Loucy (cell line): Measurements from ENCODE around the gene ITGA11.

ENCODE experiments used
- H2AFZ ChIP-seq: fragments of 200-600 bp; sonication (generic); 2 replicates; pipeline ENCODE4 v1.6.0; 2016; ENCODE audit warnings: antibody characterized with exemption, mild to moderate bottlenecking, low read length, moderate library complexity
- H3F3A ChIP-seq: fragments of 200-600 bp; 2 replicates; pipeline ENCODE4 v1.6.0; 2016; ENCODE audit warnings: antibody characterized with exemption, low read depth, mild to moderate bottlenecking
- H3K27me3 ChIP-seq: fragments of 200-600 bp; sonication (generic); 2 replicates; pipeline ENCODE4 v1.6.1; 2014; ENCODE audit warnings: low read length, mild to moderate bottlenecking; ENCODE audit not compliant: insufficient read depth, poor library complexity, severe bottlenecking
- H3K36me3 ChIP-seq: fragments of 200-600 bp; sonication (generic); 2 replicates; pipeline ENCODE4 v1.6.1; 2016; ENCODE audit warnings: low read length; ENCODE audit not compliant: insufficient read depth
- H3K4me1 ChIP-seq: fragments of 200-600 bp; sonication (generic); 2 replicates; pipeline ENCODE4 v1.5.1; 2014; ENCODE audit warnings: low read length, mild to moderate bottlenecking; ENCODE audit not compliant: insufficient read depth, poor library complexity, severe bottlenecking
- H3K4me2 ChIP-seq: fragments of 200-600 bp; sonication (generic); 2 replicates; pipeline ENCODE4 v1.6.0; 2014; ENCODE audit warnings: antibody characterized with exemption, low read length, low read depth, mild to moderate bottlenecking; ENCODE audit not compliant: poor library complexity, severe bottlenecking
- H3K4me3 ChIP-seq: fragments of 200-600 bp; sonication (generic); 2 replicates; pipeline ENCODE4 v1.5.1; 2014; ENCODE audit warnings: low read length, mild to moderate bottlenecking, mixed read lengths; ENCODE audit not compliant: poor library complexity, severe bottlenecking
- H3K79me2 ChIP-seq: fragments of 200-600 bp; sonication (generic); 2 replicates; pipeline ENCODE4 v1.6.1; 2014; ENCODE audit warnings: low read length; ENCODE audit not compliant: insufficient read depth
- H3K9ac ChIP-seq: fragments of 200-600 bp; sonication (generic); 2 replicates; pipeline ENCODE4 v1.6.0; 2014; ENCODE audit warnings: mild to moderate bottlenecking, low read depth, low read length, moderate library complexity; ENCODE audit not compliant: poor library complexity, severe bottlenecking
- H3K9me2 ChIP-seq: fragments of 200-600 bp; sonication (generic); replicated peaks from 2 replicates; pipeline ENCODE4 v1.6.1; 2016; ENCODE audit warnings: low read depth, low read length, mixed read lengths
- H3K9me3 ChIP-seq: fragments of 200-600 bp; sonication (generic); 2 replicates; pipeline ENCODE4 v1.6.1; 2014; ENCODE audit warnings: mild to moderate bottlenecking, antibody characterized with exemption, low read length, low read depth; ENCODE audit not compliant: insufficient read depth
- H4K20me1 ChIP-seq: fragments of 200-600 bp; sonication (generic); 2 replicates; pipeline ENCODE4 v1.6.0; 2014; ENCODE audit warnings: antibody characterized with exemption, low read length, mild to moderate bottlenecking; ENCODE audit not compliant: insufficient read depth, poor library complexity, severe bottlenecking
- EZH2phosphoT487 ChIP-seq: fragments of 200-600 bp; IDR thresholded peaks from 2 replicates; pipeline ENCODE4 v1.6.1; 2018; ENCODE audit warnings: antibody characterized with exemption, mild to moderate bottlenecking, moderate library complexity, borderline replicate concordance
- TF ChIP-seq, protein P1 (sequence below): fragments of 200-600 bp; sonication (generic); conservative IDR thresholded peaks from 2 replicates; pipeline ENCODE4 v1.5.1; 2014; ENCODE audit warnings: mild to moderate bottlenecking, antibody characterized with exemption, low read length

The ITGA11 gene

DNA sequence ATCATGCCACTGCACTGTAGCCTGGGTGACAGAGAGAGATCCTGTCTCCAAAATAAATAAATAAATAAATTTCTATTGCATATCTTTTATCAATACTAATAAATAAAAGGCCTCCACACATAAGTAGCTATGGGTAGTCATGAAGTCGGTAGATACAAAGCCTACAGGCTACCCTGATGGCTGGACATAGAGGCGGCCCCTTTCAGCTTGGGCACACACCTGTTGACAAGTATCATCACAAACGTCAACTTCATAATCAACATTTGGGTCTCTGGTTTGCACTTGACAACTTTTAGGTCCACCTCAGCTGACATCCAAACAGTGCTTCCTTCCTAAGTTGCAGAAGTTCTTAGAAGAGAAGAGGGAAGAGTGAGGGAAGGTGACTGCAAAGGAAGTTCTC is 53.4 kb downstream of the ITGA11 start:
- peak overlapping the region; percentile 69 for H3K4me3 ChIP-seq
- peak overlapping the region; percentile 71 for H3K9ac ChIP-seq
- no peaks in the 10 kb centered on the region; the same call in 1 of the 2 replicates for H3K9me3 ChIP-seq
- H3K36me3 ChIP-seq = no peaks in the 10 kb centered on the region
- H3F3A ChIP-seq = peaks cover 11% of the 10 kb centered on the region
- no peaks in the 10 kb centered on the region for H4K20me1 ChIP-seq
- H3K4me2 ChIP-seq = peak overlapping the region; percentile 92
- no peaks in the 10 kb centered on the region for H3K9me2 ChIP-seq
- no peaks in the 10 kb centered on the region for H3K27me3 ChIP-seq
- H3K79me2 ChIP-seq = no peaks in the 10 kb centered on the region
- TF ChIP-seq, protein P1, sequence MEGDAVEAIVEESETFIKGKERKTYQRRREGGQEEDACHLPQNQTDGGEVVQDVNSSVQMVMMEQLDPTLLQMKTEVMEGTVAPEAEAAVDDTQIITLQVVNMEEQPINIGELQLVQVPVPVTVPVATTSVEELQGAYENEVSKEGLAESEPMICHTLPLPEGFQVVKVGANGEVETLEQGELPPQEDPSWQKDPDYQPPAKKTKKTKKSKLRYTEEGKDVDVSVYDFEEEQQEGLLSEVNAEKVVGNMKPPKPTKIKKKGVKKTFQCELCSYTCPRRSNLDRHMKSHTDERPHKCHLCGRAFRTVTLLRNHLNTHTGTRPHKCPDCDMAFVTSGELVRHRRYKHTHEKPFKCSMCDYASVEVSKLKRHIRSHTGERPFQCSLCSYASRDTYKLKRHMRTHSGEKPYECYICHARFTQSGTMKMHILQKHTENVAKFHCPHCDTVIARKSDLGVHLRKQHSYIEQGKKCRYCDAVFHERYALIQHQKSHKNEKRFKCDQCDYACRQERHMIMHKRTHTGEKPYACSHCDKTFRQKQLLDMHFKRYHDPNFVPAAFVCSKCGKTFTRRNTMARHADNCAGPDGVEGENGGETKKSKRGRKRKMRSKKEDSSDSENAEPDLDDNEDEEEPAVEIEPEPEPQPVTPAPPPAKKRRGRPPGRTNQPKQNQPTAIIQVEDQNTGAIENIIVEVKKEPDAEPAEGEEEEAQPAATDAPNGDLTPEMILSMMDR = no peak
- TF ChIP-seq EZH2phosphoT487 = no peak
- H3K4me1 ChIP-seq = peaks cover 31% of the 10 kb centered on the region
- H2AFZ ChIP-seq = no peak overlapping the region

DNA sequence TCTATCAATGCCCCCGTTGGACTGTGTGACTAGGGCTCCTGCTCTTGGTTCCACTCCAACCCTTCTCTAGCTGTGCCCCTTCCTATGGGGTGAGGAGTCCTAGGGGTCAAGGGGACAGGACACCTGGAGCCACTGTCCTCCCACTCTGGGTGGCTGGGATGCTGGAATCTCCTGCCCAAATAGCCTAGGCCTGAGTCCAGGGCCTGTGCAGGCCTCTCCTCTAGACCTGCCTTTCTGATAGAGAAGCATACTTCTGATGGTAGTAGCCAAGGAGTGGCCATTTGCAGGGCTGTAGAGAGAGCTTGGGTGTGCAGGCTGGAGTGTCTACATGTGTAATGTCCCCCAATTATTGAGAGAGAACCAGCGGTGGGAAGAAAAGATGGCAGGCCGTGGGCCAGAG is 54.2 kb downstream of the ITGA11 start:
- Histone ChIP-seq H3K9me2 (no peaks in the 10 kb centered on the region), H3F3A (peaks cover 11% of the 10 kb centered on the region), H3K4me1 (peaks cover 31% of the 10 kb centered on the region), H3K4me3 (no peak overlapping the region), H3K9me3 (no peaks in the 10 kb centered on the region; the same call in 1 of the 2 replicates), H3K9ac (no peak overlapping the region), H3K4me2 (no peak overlapping the region), H3K79me2 (no peaks in the 10 kb centered on the region), H2AFZ (0 out of 2 replicates have a peak overlapping the region, but pooled peaks have one; percentile 9), H4K20me1 (no peaks in the 10 kb centered on the region), H3K27me3 (no peaks in the 10 kb centered on the region), H3K36me3 (no peaks in the 10 kb centered on the region)
- no peak for TF ChIP-seq EZH2phosphoT487
- TF ChIP-seq, protein P1 = no peak

DNA sequence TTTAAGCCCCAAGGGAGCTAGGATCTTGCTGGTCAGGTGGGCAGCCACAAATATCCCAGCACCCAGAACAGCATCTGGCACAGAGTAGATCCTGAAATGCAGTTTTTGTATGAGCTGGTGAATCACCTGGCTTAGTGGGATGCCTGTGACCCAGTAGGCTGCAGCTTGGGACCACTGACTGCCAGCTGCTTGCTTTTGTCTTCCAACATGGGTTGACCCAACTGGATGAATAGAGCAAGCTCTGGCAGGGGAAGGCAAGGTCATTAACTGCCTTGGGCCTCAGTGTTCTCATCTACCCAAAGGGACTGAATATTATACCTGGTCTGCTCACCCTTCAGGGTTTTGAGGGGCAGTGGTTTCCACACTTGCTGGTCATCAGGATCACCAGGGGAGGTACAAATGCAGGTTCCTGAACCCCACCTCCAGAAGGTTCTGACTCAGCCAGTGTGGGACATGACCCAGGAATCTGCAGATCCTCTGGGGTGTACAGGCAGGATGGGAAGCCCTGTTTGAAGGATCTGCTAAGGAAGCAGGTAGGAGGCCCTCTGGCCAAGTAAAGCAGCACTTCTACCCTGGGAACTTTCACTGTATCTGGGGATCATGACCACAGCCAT is 55.4 kb downstream of the ITGA11 start:
- Histone ChIP-seq H3K9ac (no peak overlapping the region), H3K79me2 (no peaks in the 10 kb centered on the region), H3K4me3 (no peak overlapping the region), H4K20me1 (no peaks in the 10 kb centered on the region), H3K9me3 (no peaks in the 10 kb centered on the region), H3F3A (peaks cover 11% of the 10 kb centered on the region), H3K4me1 (peaks cover 31% of the 10 kb centered on the region), H3K9me2 (no peaks in the 10 kb centered on the region), H2AFZ (no peak overlapping the region), H3K36me3 (no peaks in the 10 kb centered on the region), H3K4me2 (no peak overlapping the region), H3K27me3 (no peaks in the 10 kb centered on the region)
- TF ChIP-seq EZH2phosphoT487 = no peak
- TF ChIP-seq, protein P1 = no peak
